Mammary epithelial cell (primary cell): ENCODE measurements around the gene SLC7A5.

Experiments
- EZH2 ChIP-seq: IDR thresholded peaks from 2 replicates; pipeline ENCODE4 v1.6.1; 2012; ENCODE audit warnings: low read length, inconsistent platforms, borderline replicate concordance
- TF ChIP-seq, protein P1 (sequence below), 2 donors: IDR thresholded peaks in 1 of 2; conservative IDR thresholded peaks in 1 of 2; 2 replicates each; pipeline ENCODE4 v1.5.1; 2011 to 2012; ENCODE audit warnings: inconsistent platforms in 2 of 2, low read length in 2 of 2, mild to moderate bottlenecking in 2 of 2, control low read depth in 1 of 2, low read depth in 1 of 2; ENCODE audit not compliant: insufficient read depth in 1 of 2; ENCODE audit errors: extremely low read depth in 1 of 2

DNA sequence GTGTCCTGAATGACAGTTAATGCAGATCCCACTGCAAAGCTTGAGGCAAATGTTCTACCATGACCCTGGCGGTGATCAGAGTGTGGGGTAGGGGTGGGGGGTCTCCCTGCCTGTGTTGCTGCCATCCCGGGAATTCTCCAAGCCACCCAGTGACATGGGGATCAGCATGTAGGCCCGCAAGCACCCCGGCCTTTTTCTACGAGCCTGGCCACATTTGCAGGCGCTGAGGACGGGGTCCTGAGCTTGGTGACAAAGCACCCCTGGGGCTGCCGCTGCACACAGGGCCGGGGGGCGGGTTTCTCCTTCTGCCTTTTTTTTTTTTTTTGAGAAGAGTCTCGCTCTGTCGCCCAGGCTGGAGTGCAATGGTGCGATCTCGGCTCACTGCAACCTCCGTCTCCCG, 35.8 kb downstream of the SLC7A5 start:
- TF ChIP-seq, protein P1, sequence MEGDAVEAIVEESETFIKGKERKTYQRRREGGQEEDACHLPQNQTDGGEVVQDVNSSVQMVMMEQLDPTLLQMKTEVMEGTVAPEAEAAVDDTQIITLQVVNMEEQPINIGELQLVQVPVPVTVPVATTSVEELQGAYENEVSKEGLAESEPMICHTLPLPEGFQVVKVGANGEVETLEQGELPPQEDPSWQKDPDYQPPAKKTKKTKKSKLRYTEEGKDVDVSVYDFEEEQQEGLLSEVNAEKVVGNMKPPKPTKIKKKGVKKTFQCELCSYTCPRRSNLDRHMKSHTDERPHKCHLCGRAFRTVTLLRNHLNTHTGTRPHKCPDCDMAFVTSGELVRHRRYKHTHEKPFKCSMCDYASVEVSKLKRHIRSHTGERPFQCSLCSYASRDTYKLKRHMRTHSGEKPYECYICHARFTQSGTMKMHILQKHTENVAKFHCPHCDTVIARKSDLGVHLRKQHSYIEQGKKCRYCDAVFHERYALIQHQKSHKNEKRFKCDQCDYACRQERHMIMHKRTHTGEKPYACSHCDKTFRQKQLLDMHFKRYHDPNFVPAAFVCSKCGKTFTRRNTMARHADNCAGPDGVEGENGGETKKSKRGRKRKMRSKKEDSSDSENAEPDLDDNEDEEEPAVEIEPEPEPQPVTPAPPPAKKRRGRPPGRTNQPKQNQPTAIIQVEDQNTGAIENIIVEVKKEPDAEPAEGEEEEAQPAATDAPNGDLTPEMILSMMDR (conservative IDR thresholded peaks at IDR 0.05 in 1 of 2, IDR thresholded peaks at IDR 0.05 in 1 of 2; ENCODE audit: extremely low read depth in 1 of 2, insufficient read depth in 1 of 2, low read depth in 1 of 2, low read length in 2 of 2): no peak
- no peak for TF ChIP-seq EZH2
